ENCODE data around the gene CCDC60.

CCDC60 gene

GRCh38 chr12:119450771-119451170 lies 116.2 kb downstream of the CCDC60 start:
- H3K4me3 ChIP-seq (ENCODE audit: control insufficient read depth in 1 of 7, extremely low read depth in 1 of 7, insufficient read depth in 4 of 7, low read depth in 2 of 7, low read length in 6 of 7) = no peak overlapping the region
- H3K27me3 ChIP-seq (replicated peaks in 2 of 5; ENCODE audit: control insufficient read depth in 4 of 5, insufficient read depth in 5 of 5, low read length in 4 of 5) = peaks cover 0 to 24% (median 3%) of the 10 kb centered on the region in 5 experiments
- no peak for DNase-seq
- no peaks in the 10 kb centered on the region for H3K9me3 ChIP-seq (ENCODE audit: control extremely low read depth in 1 of 5, control insufficient read depth in 4 of 5, insufficient read depth in 2 of 5, low read depth in 1 of 5, low read length in 4 of 5)
- CTCF ChIA-PET = no interaction called here
- no peaks in the 10 kb centered on the region for H3K36me3 ChIP-seq (ENCODE audit: control insufficient read depth in 4 of 4, insufficient read depth in 4 of 4, low read length in 3 of 4)
- WGBS (ENCODE audit: insufficient coverage) = 92% methylated on average over 6 of the region's 7 CpGs
- H3K4me1 ChIP-seq (ENCODE audit: control extremely low read depth in 1 of 4, control insufficient read depth in 4 of 4, insufficient read depth in 4 of 4, low read length in 3 of 4) = no peaks in the 10 kb centered on the region
- POLR2A ChIA-PET = no interaction called here
- no peak overlapping the region for H3K27ac ChIP-seq (ENCODE audit: insufficient read depth in 1 of 2, low read depth in 1 of 2, low read length in 2 of 2, poor library complexity in 1 of 2, severe bottlenecking in 2 of 2)

DNA sequence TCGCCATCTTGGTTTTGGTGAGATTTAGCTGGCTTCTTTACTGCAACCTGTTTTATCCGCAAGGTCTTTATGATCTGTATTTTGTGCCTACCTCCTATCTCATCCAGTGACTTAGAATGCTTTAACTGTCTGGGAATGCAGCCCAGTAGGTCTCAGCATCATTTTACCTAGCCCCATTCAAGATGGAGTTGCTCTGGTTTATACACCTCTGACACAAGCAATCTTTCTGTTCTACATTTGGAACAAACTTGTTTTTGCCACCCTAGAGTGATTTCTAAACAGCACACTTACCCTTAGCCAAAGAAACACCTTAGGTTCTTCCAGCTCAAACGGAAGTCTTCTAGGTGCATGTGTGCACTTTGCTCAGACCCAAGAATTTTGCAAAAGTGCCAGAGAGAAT lies 122.3 kb downstream of the CCDC60 start:
- CTCF ChIA-PET = no interaction called here
- 98% methylated on average over 3 of the region's 3 CpGs for WGBS (ENCODE audit: insufficient coverage)

DNA sequence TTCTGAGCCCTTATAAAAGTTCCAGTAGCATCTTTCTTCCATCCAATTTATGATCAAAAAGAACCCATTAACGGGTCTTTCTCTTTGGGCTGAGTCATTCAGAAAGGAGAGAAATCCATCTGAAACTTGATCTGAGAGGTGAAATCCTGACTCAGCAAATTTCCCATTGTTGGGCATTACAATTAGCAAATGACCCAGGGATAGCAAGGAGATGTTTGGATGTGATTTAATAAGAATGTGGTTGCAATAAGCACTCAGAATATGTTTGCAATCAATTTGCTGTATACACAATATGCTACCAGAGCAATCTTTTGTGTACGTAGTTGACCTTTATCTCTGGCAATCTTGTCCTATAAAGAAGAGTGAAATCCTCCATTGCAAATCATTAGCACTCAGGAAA lies 122.7 kb downstream of the CCDC60 start:
- peaks cover 0 to 3% (median 0%) of the 10 kb centered on the region in 5 experiments for H3K27me3 ChIP-seq (replicated peaks in 2 of 5; ENCODE audit: control insufficient read depth in 4 of 5, insufficient read depth in 5 of 5, low read length in 4 of 5)
- no peak overlapping the region for H3K27ac ChIP-seq (ENCODE audit: insufficient read depth in 1 of 2, low read depth in 1 of 2, low read length in 2 of 2, poor library complexity in 1 of 2, severe bottlenecking in 2 of 2)
- WGBS (ENCODE audit: insufficient coverage) = no CpG with 5 or more reads among the region's 2 CpGs
- CTCF ChIA-PET = no interaction called here
- H3K9me3 ChIP-seq (ENCODE audit: control extremely low read depth in 1 of 5, control insufficient read depth in 4 of 5, insufficient read depth in 2 of 5, low read depth in 1 of 5, low read length in 4 of 5) = peaks cover 0 to 2% (median 0%) of the 10 kb centered on the region in 5 experiments
- H3K4me3 ChIP-seq (ENCODE audit: control insufficient read depth in 1 of 7, extremely low read depth in 1 of 7, insufficient read depth in 4 of 7, low read depth in 2 of 7, low read length in 6 of 7) = no peak overlapping the region
- H3K4me1 ChIP-seq (ENCODE audit: control extremely low read depth in 1 of 4, control insufficient read depth in 4 of 4, insufficient read depth in 4 of 4, low read length in 3 of 4) = no peaks in the 10 kb centered on the region
- POLR2A ChIA-PET = no interaction called here
- H3K36me3 ChIP-seq (ENCODE audit: control insufficient read depth in 4 of 4, insufficient read depth in 4 of 4, low read length in 3 of 4) = no peaks in the 10 kb centered on the region
- DNase-seq = no peak

More for the DNA sequence above, 122.3 kb downstream of the CCDC60 start:
- no peak overlapping the region for H3K4me3 ChIP-seq (ENCODE audit: control insufficient read depth in 1 of 7, extremely low read depth in 1 of 7, insufficient read depth in 4 of 7, low read depth in 2 of 7, low read length in 6 of 7)
- POLR2A ChIA-PET = no interaction called here
- no peaks in the 10 kb centered on the region for H3K4me1 ChIP-seq (ENCODE audit: control extremely low read depth in 1 of 4, control insufficient read depth in 4 of 4, insufficient read depth in 4 of 4, low read length in 3 of 4)
- H3K9me3 ChIP-seq (ENCODE audit: control extremely low read depth in 1 of 5, control insufficient read depth in 4 of 5, insufficient read depth in 2 of 5, low read depth in 1 of 5, low read length in 4 of 5) = peaks cover 0 to 2% (median 0%) of the 10 kb centered on the region in 5 experiments
- no peak overlapping the region for H3K27ac ChIP-seq (ENCODE audit: insufficient read depth in 1 of 2, low read depth in 1 of 2, low read length in 2 of 2, poor library complexity in 1 of 2, severe bottlenecking in 2 of 2)
- no peaks in the 10 kb centered on the region for H3K36me3 ChIP-seq (ENCODE audit: control insufficient read depth in 4 of 4, insufficient read depth in 4 of 4, low read length in 3 of 4)
- peaks cover 0 to 3% (median 0%) of the 10 kb centered on the region in 5 experiments for H3K27me3 ChIP-seq (replicated peaks in 2 of 5; ENCODE audit: control insufficient read depth in 4 of 5, insufficient read depth in 5 of 5, low read length in 4 of 5)
- no peak for DNase-seq

DNA sequence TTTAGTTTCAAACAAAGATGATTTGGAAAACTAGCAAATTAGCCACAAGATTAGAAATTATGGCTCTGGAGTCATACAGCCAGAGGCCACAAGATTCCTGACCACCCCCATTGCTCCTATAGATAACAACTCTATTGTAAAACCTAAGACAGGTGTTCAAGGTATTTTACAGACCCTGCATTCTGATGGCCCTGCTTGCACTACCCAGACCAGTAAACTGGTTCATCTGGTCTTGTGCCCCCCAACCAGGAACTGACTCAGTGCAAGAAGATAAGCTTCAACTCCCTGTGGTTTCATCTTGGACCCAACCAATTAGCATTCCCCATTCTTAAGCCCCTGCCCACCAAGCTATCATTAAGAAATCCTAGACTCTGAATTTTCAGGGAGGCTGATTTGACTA lies 125.0 kb downstream of the CCDC60 start:
- Histone ChIP-seq H3K4me3 (ENCODE audit: control insufficient read depth in 1 of 7, extremely low read depth in 1 of 7, insufficient read depth in 4 of 7, low read depth in 2 of 7, low read length in 6 of 7) (no peak overlapping the region), H3K4me1 (ENCODE audit: control extremely low read depth in 1 of 4, control insufficient read depth in 4 of 4, insufficient read depth in 4 of 4, low read length in 3 of 4) (no peaks in the 10 kb centered on the region), H3K27ac (ENCODE audit: insufficient read depth in 1 of 2, low read depth in 1 of 2, low read length in 2 of 2, poor library complexity in 1 of 2, severe bottlenecking in 2 of 2) (no peak overlapping the region), H3K27me3 (replicated peaks in 2 of 5; ENCODE audit: control insufficient read depth in 4 of 5, insufficient read depth in 5 of 5, low read length in 4 of 5) (peaks cover 0 to 3% (median 0%) of the 10 kb centered on the region in 5 experiments), H3K9me3 (ENCODE audit: control extremely low read depth in 1 of 5, control insufficient read depth in 4 of 5, insufficient read depth in 2 of 5, low read depth in 1 of 5, low read length in 4 of 5) (peaks cover 0 to 2% (median 0%) of the 10 kb centered on the region in 5 experiments), H3K36me3 (ENCODE audit: control insufficient read depth in 4 of 4, insufficient read depth in 4 of 4, low read length in 3 of 4) (no peaks in the 10 kb centered on the region)
- DNase-seq = no peak
- ChIA-PET POLR2A (no interaction called here), CTCF (no interaction called here)

- CTCF ChIA-PET = no interaction called here
- POLR2A ChIA-PET = no interaction called here
- H3K36me3 ChIP-seq (ENCODE audit: control insufficient read depth in 4 of 4, insufficient read depth in 4 of 4, low read length in 3 of 4) = no peaks in the 10 kb centered on the region
- no peak overlapping the region for H3K4me3 ChIP-seq (ENCODE audit: control insufficient read depth in 1 of 7, extremely low read depth in 1 of 7, insufficient read depth in 4 of 7, low read depth in 2 of 7, low read length in 6 of 7)
- no peak overlapping the region for H3K27ac ChIP-seq (ENCODE audit: insufficient read depth in 1 of 2, low read depth in 1 of 2, low read length in 2 of 2, poor library complexity in 1 of 2, severe bottlenecking in 2 of 2)
- no peaks in the 10 kb centered on the region for H3K4me1 ChIP-seq (ENCODE audit: control extremely low read depth in 1 of 4, control insufficient read depth in 4 of 4, insufficient read depth in 4 of 4, low read length in 3 of 4)
- no peak for DNase-seq
- peaks cover 0 to 2% (median 0%) of the 10 kb centered on the region in 5 experiments for H3K9me3 ChIP-seq (ENCODE audit: control extremely low read depth in 1 of 5, control insufficient read depth in 4 of 5, insufficient read depth in 2 of 5, low read depth in 1 of 5, low read length in 4 of 5)
- peaks cover 0 to 3% (median 0%) of the 10 kb centered on the region in 5 experiments for H3K27me3 ChIP-seq (replicated peaks in 2 of 5; ENCODE audit: control insufficient read depth in 4 of 5, insufficient read depth in 5 of 5, low read length in 4 of 5)
- WGBS (ENCODE audit: insufficient coverage) = 100% methylated on average over 2 of the region's 3 CpGs
Measured at GRCh38 chr12:119460876-119461275, 126.3 kb downstream of the CCDC60 start.

DNA sequence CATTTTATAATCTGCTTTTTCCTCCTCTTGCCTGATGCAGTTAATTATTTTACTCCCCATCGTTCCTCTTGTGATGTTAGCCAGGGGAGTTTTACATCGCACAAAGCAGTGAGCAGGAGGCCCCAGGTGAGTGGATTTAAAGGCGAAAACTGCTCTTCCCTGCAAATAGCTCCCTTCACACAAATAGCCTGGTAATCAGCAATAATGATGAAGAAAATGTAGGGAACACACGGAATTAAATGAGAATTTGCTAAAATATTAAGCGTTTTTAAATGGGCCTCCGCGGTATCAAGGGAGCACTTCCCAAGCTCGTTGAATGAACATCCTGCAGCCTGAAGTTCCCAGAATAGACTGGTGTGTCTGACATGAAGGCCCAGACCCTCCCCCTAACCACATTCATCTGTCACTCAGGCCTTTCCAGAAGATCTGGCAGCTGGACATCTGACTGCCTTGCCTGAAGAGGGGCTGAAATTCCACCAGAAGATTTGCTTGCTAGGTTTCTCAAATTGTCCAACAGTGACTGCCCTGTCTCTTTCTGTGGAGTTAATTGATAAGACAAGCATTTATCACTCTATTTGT lies 127.2 kb downstream of the CCDC60 start:
- Histone ChIP-seq H3K36me3 (ENCODE audit: control insufficient read depth in 4 of 4, insufficient read depth in 4 of 4, low read length in 3 of 4) (no peaks in the 10 kb centered on the region), H3K27me3 (replicated peaks in 2 of 5; ENCODE audit: control insufficient read depth in 4 of 5, insufficient read depth in 5 of 5, low read length in 4 of 5) (peaks cover 0 to 3% (median 0%) of the 10 kb centered on the region in 5 experiments), H3K4me1 (ENCODE audit: control extremely low read depth in 1 of 4, control insufficient read depth in 4 of 4, insufficient read depth in 4 of 4, low read length in 3 of 4) (no peaks in the 10 kb centered on the region), H3K27ac (ENCODE audit: insufficient read depth in 1 of 2, low read depth in 1 of 2, low read length in 2 of 2, poor library complexity in 1 of 2, severe bottlenecking in 2 of 2) (no peak overlapping the region), H3K9me3 (ENCODE audit: control extremely low read depth in 1 of 5, control insufficient read depth in 4 of 5, insufficient read depth in 2 of 5, low read depth in 1 of 5, low read length in 4 of 5) (peaks cover 0 to 2% (median 0%) of the 10 kb centered on the region in 5 experiments), H3K4me3 (ENCODE audit: control insufficient read depth in 1 of 7, extremely low read depth in 1 of 7, insufficient read depth in 4 of 7, low read depth in 2 of 7, low read length in 6 of 7) (no peak overlapping the region)
- DNase-seq = no peak
- 77% methylated on average over 6 of the region's 8 CpGs for WGBS (ENCODE audit: insufficient coverage)
- ChIA-PET CTCF (no interaction called here), POLR2A (no interaction called here)

DNA sequence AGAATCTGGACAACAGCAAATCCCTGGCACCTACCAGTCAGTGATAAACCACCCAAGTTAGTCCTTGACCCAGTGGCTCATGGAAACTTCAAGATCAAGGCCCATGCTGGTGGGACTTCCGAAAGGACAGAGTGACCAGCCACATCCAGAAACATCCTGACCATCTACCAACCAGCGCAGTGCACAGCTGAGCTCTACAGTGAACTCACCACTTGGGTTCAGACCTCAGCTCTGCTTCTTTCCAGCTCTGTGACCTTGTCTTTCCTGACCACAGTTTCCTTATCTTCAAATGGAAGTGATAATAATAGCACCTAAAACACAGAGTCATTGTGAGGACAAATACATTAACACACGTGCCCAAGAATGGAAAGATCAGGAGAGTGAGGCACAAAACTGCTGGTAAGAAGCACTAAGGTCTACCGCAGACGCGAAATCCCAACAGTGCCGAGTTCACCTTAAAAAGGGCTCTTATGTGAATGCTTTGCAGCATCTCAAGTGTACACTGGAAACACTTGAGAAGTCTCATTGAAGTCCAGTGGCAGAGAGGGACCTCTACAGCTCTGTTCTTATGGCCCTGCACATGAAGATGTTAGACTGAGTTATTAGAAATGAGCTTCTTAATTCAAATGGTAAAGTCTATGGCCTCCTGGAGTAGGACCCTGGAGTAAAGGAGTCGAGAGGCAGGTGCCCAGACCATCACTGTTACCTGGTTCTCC lies 128.8 kb downstream of the CCDC60 start:
- CTCF ChIA-PET = no interaction called here
- POLR2A ChIA-PET = no interaction called here
- peaks cover 0 to 5% (median 0%) of the 10 kb centered on the region in 5 experiments for H3K9me3 ChIP-seq (ENCODE audit: control extremely low read depth in 1 of 5, control insufficient read depth in 4 of 5, insufficient read depth in 2 of 5, low read depth in 1 of 5, low read length in 4 of 5)
- no peak overlapping the region for H3K27ac ChIP-seq (ENCODE audit: insufficient read depth in 1 of 2, low read depth in 1 of 2, low read length in 2 of 2, poor library complexity in 1 of 2, severe bottlenecking in 2 of 2)
- no peaks in the 10 kb centered on the region for H3K36me3 ChIP-seq (ENCODE audit: control insufficient read depth in 4 of 4, insufficient read depth in 4 of 4, low read length in 3 of 4)
- WGBS (ENCODE audit: insufficient coverage) = 83% methylated on average over 8 of the region's 8 CpGs
- DNase-seq = no peak
- peaks cover 0 to 3% (median 0%) of the 10 kb centered on the region in 5 experiments for H3K27me3 ChIP-seq (replicated peaks in 2 of 5; ENCODE audit: control insufficient read depth in 4 of 5, insufficient read depth in 5 of 5, low read length in 4 of 5)
- no peaks in the 10 kb centered on the region for H3K4me1 ChIP-seq (ENCODE audit: control extremely low read depth in 1 of 4, control insufficient read depth in 4 of 4, insufficient read depth in 4 of 4, low read length in 3 of 4)
- H3K4me3 ChIP-seq (ENCODE audit: control insufficient read depth in 1 of 7, extremely low read depth in 1 of 7, insufficient read depth in 4 of 7, low read depth in 2 of 7, low read length in 6 of 7) = no peak overlapping the region

Data from common myeloid progenitor, CD34-positive (primary cell).